GM12878 (cell line): ENCODE measurements around the gene MRPL23. TPM values are rescaled to one million over a fixed set of nuclear protein-coding genes. Genes with fewer than 3 reads are reported as not detected.

Source experiments
- ATAC-seq: fragments of 200-7000 bp; cut with Tn5 transposase; 3 replicates; pipeline ENCODE4 v1.9.1; 2020; ENCODE audit warnings: mild to moderate bottlenecking, moderate library complexity
- BruUV-seq: library from RNA; stranded (reverse); fragments of 400-500 nt; replicated peaks from 2 replicates; lab custom pipeline; 2021; lab: Mats Ljungman, UMichigan
- CTCF ChIA-PET: fragments of 300-600 bp; sonication (Branson Sonifier 250); formaldehyde crosslinking; extraction: SDS; loops from one replicate; lab custom pipeline; 2021; ENCODE audit warnings: inconsistent platforms; lab: Yijun Ruan, JAX
- POLR2A ChIA-PET: fragments of 350-600 bp; formaldehyde crosslinking; extraction: SDS; loops from one replicate; lab custom pipeline; 2021; ENCODE audit warnings: inconsistent platforms; lab: Charles Lee
- RAD21 ChIA-PET: fragments of 300-600 bp; sonication (Branson Sonifier 250); formaldehyde crosslinking; loops from one replicate; lab custom pipeline; 2023; ENCODE audit warnings: antibody characterized with exemption; ENCODE audit not compliant: unreplicated experiment; lab: Charles Lee
- SMC1A ChIA-PET: fragments of 300-600 bp; sonication (Branson Sonifier 250); formaldehyde crosslinking; loops from one replicate; lab custom pipeline; 2023; ENCODE audit not compliant: unreplicated experiment, uncharacterized antibody; lab: Charles Lee
- DNase-seq: peaks from one replicate; pipeline ENCODE4 v3.0.0-alpha.2; 2011; ENCODE audit warnings: low read depth, low spot score
- FAIRE-seq: peaks from 3 replicates; lab custom pipeline; 2011; peaks lifted over from hg19 to GRCh38; lab: Jason Lieb, UNC
- H2AFZ ChIP-seq: 2 replicates; pipeline ENCODE4 v1.6.0; 2011; ENCODE audit warnings: low read depth, low read length, control low read depth; ENCODE audit not compliant: control insufficient read depth
- H3K27ac ChIP-seq: 2 replicates; pipeline ENCODE4 v1.5.1; 2011; ENCODE audit warnings: control low read depth; ENCODE audit not compliant: control insufficient read depth, insufficient read depth
- H3K27me3 ChIP-seq, 2 experiments: replicated peaks in 1 of 2; 2 replicates each; pipeline versions ENCODE4 v1.6.0 to v1.6.1; 2011; ENCODE audit warnings: low read length in 1 of 2; ENCODE audit not compliant: control insufficient read depth in 2 of 2, insufficient read depth in 2 of 2
- H3K36me3 ChIP-seq, 2 experiments: 2 replicates each; pipeline ENCODE4 v1.5.1; 2011; ENCODE audit warnings: low read length in 1 of 2; ENCODE audit not compliant: control insufficient read depth in 2 of 2, insufficient read depth in 2 of 2
- H3K4me1 ChIP-seq: 2 replicates; pipeline ENCODE4 v1.6.1; 2011; ENCODE audit warnings: mild to moderate bottlenecking, low read length, moderate library complexity, mixed read lengths; ENCODE audit not compliant: control insufficient read depth, insufficient read depth
- H3K4me2 ChIP-seq: 2 replicates; pipeline ENCODE4 v1.6.0; 2011; ENCODE audit warnings: control low read depth; ENCODE audit not compliant: control insufficient read depth, insufficient read depth
- H3K4me3 ChIP-seq: fragments of 200-600 bp; sonication (generic); 2 replicates; pipeline ENCODE4 v1.5.1; 2016
- H3K79me2 ChIP-seq: 2 replicates; pipeline ENCODE4 v1.6.0; 2011; ENCODE audit warnings: low read length; ENCODE audit not compliant: control insufficient read depth, insufficient read depth
- H3K9ac ChIP-seq: 2 replicates; pipeline ENCODE4 v1.8.0; 2011; ENCODE audit warnings: low read length, control low read depth, mixed read lengths; ENCODE audit not compliant: control insufficient read depth, insufficient read depth
- H3K9me3 ChIP-seq: replicated peaks from 3 replicates; pipeline ENCODE4 v1.5.1; 2011; ENCODE audit warnings: mild to moderate bottlenecking, low read length; ENCODE audit not compliant: control insufficient read depth, insufficient read depth
- H4K20me1 ChIP-seq: 2 replicates; pipeline ENCODE4 v1.6.0; 2011; ENCODE audit not compliant: control insufficient read depth, insufficient read depth
- BHLHE40 ChIP-seq, 2 experiments: fragments of 450-650 bp in 1 of 2; IDR thresholded peaks; 2 replicates each; pipeline ENCODE4 v1.6.1; 2011 to 2017; ENCODE audit warnings: low read depth in 2 of 2, borderline replicate concordance in 1 of 2, improper control_type of control experiment in 1 of 2, low read length in 1 of 2, mild to moderate bottlenecking in 1 of 2
- CREB1 ChIP-seq: IDR thresholded peaks from 2 replicates; pipeline ENCODE4 v1.6.1; 2012; ENCODE audit warnings: low read depth, mild to moderate bottlenecking, inconsistent platforms
- NFXL1 ChIP-seq: fragments of 450-650 bp; IDR thresholded peaks from 2 replicates; pipeline ENCODE4 v1.6.1; 2017; ENCODE audit warnings: antibody characterized with exemption, mild to moderate bottlenecking, borderline replicate concordance
- NFYA ChIP-seq: IDR thresholded peaks from 2 replicates; pipeline ENCODE4 v1.6.1; 2011; ENCODE audit warnings: low read depth, mild to moderate bottlenecking, low read length, improper control_type of control experiment, borderline replicate concordance
- RAD21 ChIP-seq: IDR thresholded peaks from 2 replicates; pipeline ENCODE4 v1.6.1; 2011; ENCODE audit warnings: mild to moderate bottlenecking, low read depth, low read length, moderate library complexity; ENCODE audit not compliant: insufficient read depth
- SRF ChIP-seq, 2 experiments: IDR thresholded peaks; 2 replicates each; pipeline ENCODE4 v1.6.1; 2011; ENCODE audit warnings: low read depth in 2 of 2, low read length in 2 of 2, mild to moderate bottlenecking in 1 of 2, moderate library complexity in 1 of 2
- YY1 ChIP-seq: IDR thresholded peaks from 2 replicates; pipeline ENCODE4 v1.6.1; 2011; ENCODE audit warnings: low read depth, mild to moderate bottlenecking, low read length
- ZBTB33 ChIP-seq: fragments of 450-650 bp; IDR thresholded peaks from 2 replicates; pipeline ENCODE4 v1.6.1; 2017; ENCODE audit warnings: mild to moderate bottlenecking
- ZNF274 ChIP-seq: IDR thresholded peaks from one replicate; pipeline ENCODE4 v1.8.0; 2011; ENCODE audit not compliant: insufficient read length, insufficient read depth
- ZNF687 ChIP-seq: fragments of 450-650 bp; IDR thresholded peaks from 2 replicates; pipeline ENCODE4 v1.6.1; 2017; ENCODE audit warnings: mild to moderate bottlenecking, moderate library complexity
- WGBS: methylation state at CpG from one replicate; pipeline ENCODE4 v1.1.6; 2016; ENCODE audit warnings: low lambda C conversion rate; ENCODE audit not compliant: insufficient replicate concordance, insufficient coverage; ENCODE audit errors: missing lambda C conversion rate; 5-methylcytosine and 5-hydroxymethylcytosine counted together
- in situ Hi-C: fragments of 300-500 bp; cut with MboI; formaldehyde crosslinking; loops from 9 replicates; pipeline ENCODE4 v1.14.3; 2018; ENCODE audit warnings: mixed read lengths
- intact Hi-C: fragments of 100-400 bp; cut with micrococcal nuclease; formaldehyde crosslinking; loops from one replicate; pipeline ENCODE4 v1.14.2; 2022; ENCODE audit not compliant: unreplicated experiment
- polyA plus RNA-seq, 11 experiments: library from polyadenylated mRNA; depleted of rRNA in 4 of 11; unstranded in 6 of 11; stranded (reverse) in 5 of 11; fragments of >200 nt; fragmentation: Nextera tagmentation in 4 of 11; fragmentation: Illumina TruSeq in 1 of 11; extraction: Ambion mirVana in 4 of 11; extraction: Trizol in 1 of 11; gene quantifications; 1 replicate in 1 of 11; 2 replicates in 10 of 11; pipeline versions ENCODE4 v1.2.1 to v1.2.3, GENCODE V29; 2011 to 2016; ENCODE audit warnings: inconsistent platforms in 2 of 11, missing spikeins in 2 of 11, low read depth in 1 of 11
- total RNA-seq, 4 experiments: library from RNA; depleted of rRNA in 3 of 4; stranded (reverse); fragments of >200 nt in 3 of 4; fragmentation: Illumina TruSeq in 1 of 4; extraction: Trizol in 1 of 4; gene quantifications; 2 replicates each; pipeline versions ENCODE4 v1.2.1 to v1.2.3, GENCODE V29; 2013 to 2021

Gene MRPL23
- total and polyA plus RNA-seq, 10 of the 15 experiments (the other 5 are each of a cell fraction or from before 2014, with no cell fraction given), result 1.6 to 207 (median 126) TPM

GRCh38 chr11:1988174-1988573 is 41.0 kb downstream of the MRPL23 start:
- RAD21 ChIA-PET, result no interaction called here
- no CpG with 5 or more reads among the region's 11 CpGs for WGBS
- no peak for TF ChIP-seq RAD21
- no peak for TF ChIP-seq SRF (IDR thresholded peaks at IDR 0.05; ENCODE audit: low read depth in 2 of 2, low read length in 2 of 2)
- no peak for TF ChIP-seq ZBTB33
- TF ChIP-seq ZNF274, result no peak
- TF ChIP-seq NFXL1, result no peak
- H3K4me1 ChIP-seq, result no peaks in the 10 kb centered on the region
- no peaks in the 10 kb centered on the region for H3K27me3 ChIP-seq
- H3K79me2 ChIP-seq, result no peaks in the 10 kb centered on the region
- no peak for ATAC-seq
- H3K9ac ChIP-seq, result no peak overlapping the region
- no peak overlapping the region for H2AFZ ChIP-seq
- no peak overlapping the region for H3K4me2 ChIP-seq
- no peak overlapping the region for H3K27ac ChIP-seq
- no TSS peak for BruUV-seq
- POLR2A ChIA-PET, result no interaction called here
- SMC1A ChIA-PET, result no interaction called here
- intact Hi-C loops, result no loop called here
- FAIRE-seq, result no peak
- in situ Hi-C loops, result no loop called here
- DNase-seq, result no peak
- CTCF ChIA-PET, result no interaction called here
- no peaks in the 10 kb centered on the region for H3K36me3 ChIP-seq
- no peaks in the 10 kb centered on the region for H4K20me1 ChIP-seq
- no peak overlapping the region for H3K4me3 ChIP-seq
- no peaks in the 10 kb centered on the region for H3K9me3 ChIP-seq

GRCh38 chr11:1988667-1989317 is 41.7 kb downstream of the MRPL23 start:
- Histone ChIP-seq H3K4me3 (no peak overlapping the region), H3K9ac (no peak overlapping the region), H3K9me3 (no peaks in the 10 kb centered on the region), H3K79me2 (no peaks in the 10 kb centered on the region), H3K27me3 (no peaks in the 10 kb centered on the region), H2AFZ (no peak overlapping the region), H3K4me1 (no peaks in the 10 kb centered on the region), H3K4me2 (no peak overlapping the region), H4K20me1 (no peaks in the 10 kb centered on the region), H3K36me3 (no peaks in the 10 kb centered on the region), H3K27ac (no peak overlapping the region)
- RAD21 ChIA-PET, result no interaction called here
- in situ Hi-C loops, result no loop called here
- intact Hi-C loops, result no loop called here
- no peak for ATAC-seq
- CTCF ChIA-PET, result no interaction called here
- no TSS peak for BruUV-seq
- no peak for DNase-seq
- WGBS, result 15% methylated on average over 10 of the region's 24 CpGs
- POLR2A ChIA-PET, result no interaction called here
- no peak for FAIRE-seq
- SMC1A ChIA-PET, result no interaction called here
- TF ChIP-seq BHLHE40 (IDR thresholded peaks at IDR 0.05; ENCODE audit: borderline replicate concordance in 1 of 2, low read depth in 2 of 2, low read length in 1 of 2) (no peak), ZNF687 (no peak), YY1 (no peak), CREB1 (no peak), NFYA (no peak)
